ENCODE measurements around the gene RIN3.

The RIN3 gene

GRCh38 chr14:92647797-92648279 is 134.3 kb downstream of the RIN3 start:
- no peak overlapping the region for H3K4me3 ChIP-seq (ENCODE audit: low read depth, low read length)
- CTCF ChIA-PET = interaction anchor here (0.6 to 1.1 kb wide), 5 partner anchors 9 to 1067 kb away, joined by 3 read pairs; no protein-coding TSS in a partner anchor
- no peak for TF ChIP-seq CTCF (IDR thresholded peaks at IDR 0.05; ENCODE audit: insufficient read depth, low read length, missing control alignments)
- POLR2A ChIA-PET = no interaction called here
- DNase-seq (ENCODE audit: low read depth, low spot score) = no peak

DNA sequence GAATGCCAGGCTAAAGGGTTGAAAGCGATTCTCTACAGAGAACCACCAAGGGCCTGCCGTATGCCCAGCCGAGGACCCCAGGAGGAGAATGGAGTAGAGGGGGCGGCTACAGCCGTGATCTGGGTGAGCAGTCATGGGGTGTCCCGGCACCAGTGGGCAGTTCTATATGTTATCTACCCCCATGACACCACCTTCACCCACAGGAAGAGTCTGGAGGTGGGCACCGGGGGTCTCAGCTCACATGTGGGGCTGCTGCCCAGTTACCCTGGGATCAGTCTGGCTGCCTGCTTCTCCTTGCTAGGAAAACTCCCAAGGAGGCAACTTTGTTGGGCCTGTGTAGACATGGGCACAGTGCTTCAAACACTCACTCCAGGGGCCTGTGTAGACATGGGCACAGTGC is 135.5 kb downstream of the RIN3 start:
- POLR2A ChIA-PET = no interaction called here
- no peak for TF ChIP-seq CTCF (IDR thresholded peaks at IDR 0.05; ENCODE audit: insufficient read depth, low read length, missing control alignments)
- H3K4me3 ChIP-seq (ENCODE audit: low read depth, low read length) = no peak overlapping the region
- CTCF ChIA-PET = interaction anchor here (1.1 kb wide), 1 partner anchor 10 kb away, joined by 3 read pairs; no protein-coding TSS in a partner anchor
- DNase-seq (ENCODE audit: low read depth, low spot score) = no peak

- H3K4me3 ChIP-seq (ENCODE audit: low read depth, low read length) = no peak overlapping the region
- no peak for DNase-seq (ENCODE audit: low read depth, low spot score)
- CTCF ChIA-PET = no interaction called here
- no peak for TF ChIP-seq CTCF (IDR thresholded peaks at IDR 0.05; ENCODE audit: insufficient read depth, low read length, missing control alignments)
- POLR2A ChIA-PET = no interaction called here
These were observed 136.5 kb downstream of the RIN3 start for GRCh38 chr14:92649934-92650545.

- no peak for TF ChIP-seq CTCF (IDR thresholded peaks at IDR 0.05; ENCODE audit: insufficient read depth, low read length, missing control alignments)
- CTCF ChIA-PET = no interaction called here
- POLR2A ChIA-PET = no interaction called here
- no peak overlapping the region for H3K4me3 ChIP-seq (ENCODE audit: low read depth, low read length)
- DNase-seq (ENCODE audit: low read depth, low spot score) = no peak
These were observed 137.1 kb downstream of the RIN3 start for GRCh38 chr14:92650581-92651105.

DNA sequence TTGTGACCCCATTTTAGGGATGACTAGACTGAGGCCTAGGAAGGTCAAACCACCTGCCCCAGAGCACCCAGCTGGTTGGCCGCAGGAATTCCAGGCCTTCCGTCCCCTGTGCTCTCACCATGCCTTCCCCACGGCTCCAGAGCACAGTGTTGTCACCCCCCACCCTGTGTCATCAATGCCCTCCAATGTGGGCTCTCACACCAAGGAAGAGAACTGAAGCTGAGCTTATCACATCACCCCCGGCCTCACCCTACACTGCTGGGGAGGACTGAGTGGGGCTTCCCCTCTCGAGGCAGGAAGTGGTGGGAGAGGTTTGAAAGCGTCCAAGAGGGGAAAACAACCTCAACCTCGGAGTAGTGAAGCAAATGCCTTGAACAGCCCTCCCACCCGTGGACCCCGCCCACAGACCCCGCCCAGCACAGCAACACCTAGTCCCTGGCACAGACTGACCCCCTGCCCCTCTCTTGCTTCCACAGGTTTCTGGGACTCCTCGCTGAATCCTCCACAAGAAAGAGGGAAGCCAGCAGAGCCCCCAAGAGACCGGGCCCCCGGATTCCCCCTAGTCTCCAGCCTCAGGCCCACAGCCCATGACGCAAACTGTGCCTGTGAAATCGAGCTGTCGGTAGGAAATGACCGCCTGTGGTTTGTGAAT is 137.7 kb downstream of the RIN3 start:
- no peak for TF ChIP-seq CTCF (IDR thresholded peaks at IDR 0.05; ENCODE audit: insufficient read depth, low read length, missing control alignments)
- no peak overlapping the region for H3K4me3 ChIP-seq (ENCODE audit: low read depth, low read length)
- DNase-seq (ENCODE audit: low read depth, low spot score) = no peak
- ChIA-PET CTCF (no interaction called here), POLR2A (no interaction called here)

- CTCF ChIA-PET = no interaction called here
- H3K4me3 ChIP-seq (ENCODE audit: low read depth, low read length) = no peak overlapping the region
These were observed 138.3 kb downstream of the RIN3 start for GRCh38 chr14:92651758-92652406.

More at GRCh38 chr14:92651758-92652406, 138.3 kb downstream of the RIN3 start:
- no peak for TF ChIP-seq CTCF (IDR thresholded peaks at IDR 0.05; ENCODE audit: insufficient read depth, low read length, missing control alignments)
- POLR2A ChIA-PET = no interaction called here
- no peak for DNase-seq (ENCODE audit: low read depth, low spot score)
